GM23338 (cell line): ENCODE results near the gene UBAC2. TPM values are rescaled to one million over a fixed set of nuclear protein-coding genes. Genes with fewer than 3 reads are reported as not detected.

Experiments used
- ATAC-seq: fragments of 200-7000 bp; cut with Tn5 transposase; 3 replicates; pipeline ENCODE4 v1.9.1; 2020
- DNase-seq: peaks from one replicate; pipeline ENCODE4 v3.0.0-alpha.2; 2015; ENCODE audit warnings: low spot score
- H2AFZ ChIP-seq: fragments of 200-600 bp; sonication (generic); 2 replicates; pipeline ENCODE4 v1.8.0; 2016; ENCODE audit warnings: antibody characterized with exemption, mild to moderate bottlenecking, moderate library complexity
- H3F3A ChIP-seq: fragments of 200-600 bp; sonication (generic); replicated peaks from 2 replicates; pipeline ENCODE4 v1.8.0; 2017; ENCODE audit warnings: antibody characterized with exemption, mixed run types, low read depth
- H3K27ac ChIP-seq: fragments of 200-600 bp; sonication (generic); 2 replicates; pipeline ENCODE4 v1.6.1; 2016; ENCODE audit warnings: low read depth
- H3K27me3 ChIP-seq: fragments of 200-600 bp; sonication (generic); 2 replicates; pipeline ENCODE4 v1.8.0; 2016; ENCODE audit warnings: mild to moderate bottlenecking, mixed run types, moderate library complexity; ENCODE audit not compliant: insufficient read depth
- H3K36me3 ChIP-seq: fragments of 200-600 bp; sonication (generic); 2 replicates; pipeline ENCODE4 v1.8.0; 2016; ENCODE audit warnings: mild to moderate bottlenecking; ENCODE audit not compliant: insufficient read depth
- H3K4me1 ChIP-seq: fragments of 200-600 bp; sonication (generic); 2 replicates; pipeline ENCODE4 v1.8.0; 2016; ENCODE audit warnings: mild to moderate bottlenecking, moderate library complexity; ENCODE audit not compliant: insufficient read depth
- H3K4me2 ChIP-seq: fragments of 200-600 bp; sonication (generic); 2 replicates; pipeline ENCODE4 v1.7.1; 2017; ENCODE audit warnings: mixed run types
- H3K4me3 ChIP-seq: fragments of 200-600 bp; sonication (generic); 2 replicates; pipeline ENCODE4 v1.6.1; 2016; ENCODE audit warnings: mixed run types
- H3K79me2 ChIP-seq: fragments of 200-600 bp; sonication (generic); replicated peaks from 2 replicates; pipeline ENCODE4 v1.8.0; 2017; ENCODE audit warnings: mild to moderate bottlenecking; ENCODE audit not compliant: insufficient read depth
- H3K9me2 ChIP-seq: fragments of 200-600 bp; sonication (generic); 2 replicates; pipeline ENCODE4 v1.8.0; 2017; ENCODE audit not compliant: insufficient read depth
- H4K20me1 ChIP-seq: fragments of 200-600 bp; sonication (generic); replicated peaks from 2 replicates; pipeline ENCODE4 v1.8.0; 2017; ENCODE audit warnings: mild to moderate bottlenecking; ENCODE audit not compliant: insufficient read depth
- H3K27ac Mint-ChIP-seq: 2 replicates; pipeline ENCODE4 v1.8.0; 2020; ENCODE audit warnings: inconsistent platforms, mild to moderate bottlenecking, moderate library complexity, mixed read lengths
- H3K27me3 Mint-ChIP-seq: 3 replicates; pipeline ENCODE4 v1.8.0; 2022; ENCODE audit warnings: low read depth, mild to moderate bottlenecking, moderate library complexity, mixed read lengths, inconsistent platforms; ENCODE audit not compliant: insufficient read depth, poor library complexity
- H3K36me3 Mint-ChIP-seq: 3 replicates; pipeline ENCODE4 v1.8.0; 2021; ENCODE audit warnings: low read depth, mild to moderate bottlenecking, inconsistent platforms, moderate library complexity, mixed read lengths
- H3K4me1 Mint-ChIP-seq: 3 replicates; pipeline ENCODE4 v1.8.0; 2020; ENCODE audit warnings: mild to moderate bottlenecking, inconsistent platforms, mixed read lengths
- H3K4me3 Mint-ChIP-seq: 3 replicates; pipeline ENCODE4 v1.8.0; 2021; ENCODE audit warnings: moderate library complexity, mild to moderate bottlenecking, inconsistent platforms, mixed read lengths
- H3K9me3 Mint-ChIP-seq: 3 replicates; pipeline ENCODE4 v1.8.0; 2020; ENCODE audit warnings: moderate library complexity, mild to moderate bottlenecking, inconsistent platforms, mixed read lengths
- CREB1 ChIP-seq: fragments of 250-450 bp; sonication (Bioruptor Pico); IDR thresholded peaks from 2 replicates; pipeline ENCODE4 v1.5.0; 2020; ENCODE audit warnings: low read depth, mild to moderate bottlenecking, moderate library complexity
- EZH2 ChIP-seq: fragments of 200-600 bp; sonication (generic); IDR thresholded peaks from one replicate; pipeline ENCODE4 v1.8.0; 2017; ENCODE audit warnings: antibody characterized with exemption, mild to moderate bottlenecking, low read depth; ENCODE audit not compliant: unreplicated experiment
- EZH2phosphoT487 ChIP-seq: fragments of 200-600 bp; sonication (generic); IDR thresholded peaks from one replicate; pipeline ENCODE4 v1.8.1; 2018; ENCODE audit warnings: antibody characterized with exemption; ENCODE audit not compliant: unreplicated experiment
- JUNB ChIP-seq: IDR thresholded peaks from one replicate; pipeline ENCODE4 v1.6.1; 2016; ENCODE audit warnings: antibody characterized with exemption; ENCODE audit not compliant: unreplicated experiment
- NANOG ChIP-seq: IDR thresholded peaks from 2 replicates; pipeline ENCODE4 v1.6.1; 2016; ENCODE audit warnings: antibody characterized with exemption, borderline replicate concordance
- POLR2AphosphoS5 ChIP-seq: IDR thresholded peaks from 2 replicates; pipeline ENCODE4 v1.6.1; 2016; ENCODE audit warnings: antibody characterized with exemption, low read depth
- STAT1 ChIP-seq: IDR thresholded peaks from one replicate; pipeline ENCODE4 v1.6.1; 2016; ENCODE audit warnings: antibody characterized with exemption; ENCODE audit not compliant: unreplicated experiment
- ZNF114 ChIP-seq: fragments of 250-450 bp; sonication (Bioruptor Pico); IDR thresholded peaks from 2 replicates; pipeline ENCODE4 v1.5.0; 2020; ENCODE audit warnings: mild to moderate bottlenecking, moderate library complexity
- ZNF331 ChIP-seq: fragments of 250-450 bp; sonication (Bioruptor Pico); IDR thresholded peaks from 2 replicates; pipeline ENCODE4 v1.5.0; 2020; ENCODE audit warnings: low read depth, mild to moderate bottlenecking, moderate library complexity
- polyA plus RNA-seq: library from polyadenylated mRNA; unstranded; fragments of >200 nt; fragmentation: Nextera tagmentation; extraction: Ambion mirVana; gene quantifications from 2 replicates; pipeline ENCODE4 v1.2.1, GENCODE V29; 2016
- total RNA-seq: library from RNA; depleted of rRNA; stranded (reverse); fragments of >200 nt; shearing (Covaris generic); gene quantifications from 2 replicates; pipeline ENCODE4 v1.2.3, GENCODE V29; 2014
- TF ChIP-seq, protein P1 (sequence below): IDR thresholded peaks from one replicate; pipeline ENCODE4 v1.6.1; 2018; ENCODE audit warnings: antibody characterized with exemption; ENCODE audit not compliant: unreplicated experiment
- TF ChIP-seq, protein P2 (sequence below): IDR thresholded peaks from 2 replicates; pipeline ENCODE4 v1.6.1; 2016; ENCODE audit warnings: antibody characterized with exemption
- TF ChIP-seq, protein P3 (sequence below): fragments of 250-450 bp; sonication (Bioruptor Pico); IDR thresholded peaks from 2 replicates; pipeline ENCODE4 v1.5.0; 2020; ENCODE audit warnings: mild to moderate bottlenecking, moderate library complexity
- TF ChIP-seq, protein P4 (sequence below), 2 experiments: fragments of 200-600 bp in 1 of 2; sonication (generic) in 1 of 2; conservative IDR thresholded peaks; 2 replicates each; pipeline versions ENCODE4 v1.5.1 to v1.6.1; 2016 to 2017; ENCODE audit warnings: antibody characterized with exemption in 2 of 2, low read depth in 2 of 2, mild to moderate bottlenecking in 2 of 2, moderate library complexity in 1 of 2

UBAC2 gene
- total and polyA plus RNA-seq, 2 experiments from 2014 or later, result 37.9 to 76.9 TPM

DNA sequence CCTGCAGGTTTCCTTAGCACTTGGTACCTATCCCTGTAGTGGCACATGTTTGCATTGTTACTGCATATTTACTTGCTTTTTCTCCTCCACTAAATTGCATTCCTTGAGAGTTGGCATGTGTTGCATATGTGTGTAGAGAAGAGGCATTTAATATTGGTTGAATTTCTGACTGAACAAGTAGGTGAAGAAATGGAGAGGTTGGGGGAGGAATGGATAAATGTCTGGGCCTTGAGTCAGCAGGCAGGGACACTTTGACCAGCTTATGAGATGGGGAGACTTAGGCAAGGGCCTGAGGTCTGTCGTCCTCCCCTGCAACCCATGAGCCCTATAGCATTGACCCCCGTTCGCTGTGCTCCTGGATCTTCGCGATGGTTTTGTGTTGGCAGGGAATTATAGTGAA lies 59.6 kb downstream of the UBAC2 start:
- H3K27me3 Mint-ChIP-seq, result no peaks in the 10 kb centered on the region
- Histone ChIP-seq H3K79me2 (0 out of 2 replicates have a peak, but pooled peaks cover 6% of the 10 kb centered on the region), H3K27ac (no peak overlapping the region), H3K9me2 (no peaks in the 10 kb centered on the region), H3F3A (peaks cover 6% of the 10 kb centered on the region; the same call in 1 of the 2 replicates), H3K4me3 (no peak overlapping the region), H3K27me3 (no peaks in the 10 kb centered on the region), H2AFZ (no peak overlapping the region), H3K4me2 (no peak overlapping the region), H3K4me1 (no peaks in the 10 kb centered on the region), H3K36me3 (no peaks in the 10 kb centered on the region), H4K20me1 (no peaks in the 10 kb centered on the region)
- H3K4me3 Mint-ChIP-seq, result no peak overlapping the region
- H3K9me3 Mint-ChIP-seq, result no peaks in the 10 kb centered on the region
- peaks cover 18% of the 10 kb centered on the region for H3K4me1 Mint-ChIP-seq
- DNase-seq, result no peak
- peaks cover 2% of the 10 kb centered on the region; the same call in 1 of the 3 replicates for H3K36me3 Mint-ChIP-seq
- no peak for TF ChIP-seq EZH2phosphoT487
- TF ChIP-seq, protein P1, sequence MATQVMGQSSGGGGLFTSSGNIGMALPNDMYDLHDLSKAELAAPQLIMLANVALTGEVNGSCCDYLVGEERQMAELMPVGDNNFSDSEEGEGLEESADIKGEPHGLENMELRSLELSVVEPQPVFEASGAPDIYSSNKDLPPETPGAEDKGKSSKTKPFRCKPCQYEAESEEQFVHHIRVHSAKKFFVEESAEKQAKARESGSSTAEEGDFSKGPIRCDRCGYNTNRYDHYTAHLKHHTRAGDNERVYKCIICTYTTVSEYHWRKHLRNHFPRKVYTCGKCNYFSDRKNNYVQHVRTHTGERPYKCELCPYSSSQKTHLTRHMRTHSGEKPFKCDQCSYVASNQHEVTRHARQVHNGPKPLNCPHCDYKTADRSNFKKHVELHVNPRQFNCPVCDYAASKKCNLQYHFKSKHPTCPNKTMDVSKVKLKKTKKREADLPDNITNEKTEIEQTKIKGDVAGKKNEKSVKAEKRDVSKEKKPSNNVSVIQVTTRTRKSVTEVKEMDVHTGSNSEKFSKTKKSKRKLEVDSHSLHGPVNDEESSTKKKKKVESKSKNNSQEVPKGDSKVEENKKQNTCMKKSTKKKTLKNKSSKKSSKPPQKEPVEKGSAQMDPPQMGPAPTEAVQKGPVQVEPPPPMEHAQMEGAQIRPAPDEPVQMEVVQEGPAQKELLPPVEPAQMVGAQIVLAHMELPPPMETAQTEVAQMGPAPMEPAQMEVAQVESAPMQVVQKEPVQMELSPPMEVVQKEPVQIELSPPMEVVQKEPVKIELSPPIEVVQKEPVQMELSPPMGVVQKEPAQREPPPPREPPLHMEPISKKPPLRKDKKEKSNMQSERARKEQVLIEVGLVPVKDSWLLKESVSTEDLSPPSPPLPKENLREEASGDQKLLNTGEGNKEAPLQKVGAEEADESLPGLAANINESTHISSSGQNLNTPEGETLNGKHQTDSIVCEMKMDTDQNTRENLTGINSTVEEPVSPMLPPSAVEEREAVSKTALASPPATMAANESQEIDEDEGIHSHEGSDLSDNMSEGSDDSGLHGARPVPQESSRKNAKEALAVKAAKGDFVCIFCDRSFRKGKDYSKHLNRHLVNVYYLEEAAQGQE, result no peak
- TF ChIP-seq ZNF331 (CRISPR knock-in tag), result no peak
- no peak for TF ChIP-seq EZH2
- no peak for TF ChIP-seq STAT1
- TF ChIP-seq CREB1, result no peak
- no peak for TF ChIP-seq JUNB
- TF ChIP-seq, protein P2, sequence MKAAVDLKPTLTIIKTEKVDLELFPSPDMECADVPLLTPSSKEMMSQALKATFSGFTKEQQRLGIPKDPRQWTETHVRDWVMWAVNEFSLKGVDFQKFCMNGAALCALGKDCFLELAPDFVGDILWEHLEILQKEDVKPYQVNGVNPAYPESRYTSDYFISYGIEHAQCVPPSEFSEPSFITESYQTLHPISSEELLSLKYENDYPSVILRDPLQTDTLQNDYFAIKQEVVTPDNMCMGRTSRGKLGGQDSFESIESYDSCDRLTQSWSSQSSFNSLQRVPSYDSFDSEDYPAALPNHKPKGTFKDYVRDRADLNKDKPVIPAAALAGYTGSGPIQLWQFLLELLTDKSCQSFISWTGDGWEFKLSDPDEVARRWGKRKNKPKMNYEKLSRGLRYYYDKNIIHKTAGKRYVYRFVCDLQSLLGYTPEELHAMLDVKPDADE, result no peak
- no peak for TF ChIP-seq NANOG
- no peak for TF ChIP-seq ZNF114 (CRISPR knock-in tag)
- no peak for TF ChIP-seq POLR2AphosphoS5
- TF ChIP-seq, protein P3, sequence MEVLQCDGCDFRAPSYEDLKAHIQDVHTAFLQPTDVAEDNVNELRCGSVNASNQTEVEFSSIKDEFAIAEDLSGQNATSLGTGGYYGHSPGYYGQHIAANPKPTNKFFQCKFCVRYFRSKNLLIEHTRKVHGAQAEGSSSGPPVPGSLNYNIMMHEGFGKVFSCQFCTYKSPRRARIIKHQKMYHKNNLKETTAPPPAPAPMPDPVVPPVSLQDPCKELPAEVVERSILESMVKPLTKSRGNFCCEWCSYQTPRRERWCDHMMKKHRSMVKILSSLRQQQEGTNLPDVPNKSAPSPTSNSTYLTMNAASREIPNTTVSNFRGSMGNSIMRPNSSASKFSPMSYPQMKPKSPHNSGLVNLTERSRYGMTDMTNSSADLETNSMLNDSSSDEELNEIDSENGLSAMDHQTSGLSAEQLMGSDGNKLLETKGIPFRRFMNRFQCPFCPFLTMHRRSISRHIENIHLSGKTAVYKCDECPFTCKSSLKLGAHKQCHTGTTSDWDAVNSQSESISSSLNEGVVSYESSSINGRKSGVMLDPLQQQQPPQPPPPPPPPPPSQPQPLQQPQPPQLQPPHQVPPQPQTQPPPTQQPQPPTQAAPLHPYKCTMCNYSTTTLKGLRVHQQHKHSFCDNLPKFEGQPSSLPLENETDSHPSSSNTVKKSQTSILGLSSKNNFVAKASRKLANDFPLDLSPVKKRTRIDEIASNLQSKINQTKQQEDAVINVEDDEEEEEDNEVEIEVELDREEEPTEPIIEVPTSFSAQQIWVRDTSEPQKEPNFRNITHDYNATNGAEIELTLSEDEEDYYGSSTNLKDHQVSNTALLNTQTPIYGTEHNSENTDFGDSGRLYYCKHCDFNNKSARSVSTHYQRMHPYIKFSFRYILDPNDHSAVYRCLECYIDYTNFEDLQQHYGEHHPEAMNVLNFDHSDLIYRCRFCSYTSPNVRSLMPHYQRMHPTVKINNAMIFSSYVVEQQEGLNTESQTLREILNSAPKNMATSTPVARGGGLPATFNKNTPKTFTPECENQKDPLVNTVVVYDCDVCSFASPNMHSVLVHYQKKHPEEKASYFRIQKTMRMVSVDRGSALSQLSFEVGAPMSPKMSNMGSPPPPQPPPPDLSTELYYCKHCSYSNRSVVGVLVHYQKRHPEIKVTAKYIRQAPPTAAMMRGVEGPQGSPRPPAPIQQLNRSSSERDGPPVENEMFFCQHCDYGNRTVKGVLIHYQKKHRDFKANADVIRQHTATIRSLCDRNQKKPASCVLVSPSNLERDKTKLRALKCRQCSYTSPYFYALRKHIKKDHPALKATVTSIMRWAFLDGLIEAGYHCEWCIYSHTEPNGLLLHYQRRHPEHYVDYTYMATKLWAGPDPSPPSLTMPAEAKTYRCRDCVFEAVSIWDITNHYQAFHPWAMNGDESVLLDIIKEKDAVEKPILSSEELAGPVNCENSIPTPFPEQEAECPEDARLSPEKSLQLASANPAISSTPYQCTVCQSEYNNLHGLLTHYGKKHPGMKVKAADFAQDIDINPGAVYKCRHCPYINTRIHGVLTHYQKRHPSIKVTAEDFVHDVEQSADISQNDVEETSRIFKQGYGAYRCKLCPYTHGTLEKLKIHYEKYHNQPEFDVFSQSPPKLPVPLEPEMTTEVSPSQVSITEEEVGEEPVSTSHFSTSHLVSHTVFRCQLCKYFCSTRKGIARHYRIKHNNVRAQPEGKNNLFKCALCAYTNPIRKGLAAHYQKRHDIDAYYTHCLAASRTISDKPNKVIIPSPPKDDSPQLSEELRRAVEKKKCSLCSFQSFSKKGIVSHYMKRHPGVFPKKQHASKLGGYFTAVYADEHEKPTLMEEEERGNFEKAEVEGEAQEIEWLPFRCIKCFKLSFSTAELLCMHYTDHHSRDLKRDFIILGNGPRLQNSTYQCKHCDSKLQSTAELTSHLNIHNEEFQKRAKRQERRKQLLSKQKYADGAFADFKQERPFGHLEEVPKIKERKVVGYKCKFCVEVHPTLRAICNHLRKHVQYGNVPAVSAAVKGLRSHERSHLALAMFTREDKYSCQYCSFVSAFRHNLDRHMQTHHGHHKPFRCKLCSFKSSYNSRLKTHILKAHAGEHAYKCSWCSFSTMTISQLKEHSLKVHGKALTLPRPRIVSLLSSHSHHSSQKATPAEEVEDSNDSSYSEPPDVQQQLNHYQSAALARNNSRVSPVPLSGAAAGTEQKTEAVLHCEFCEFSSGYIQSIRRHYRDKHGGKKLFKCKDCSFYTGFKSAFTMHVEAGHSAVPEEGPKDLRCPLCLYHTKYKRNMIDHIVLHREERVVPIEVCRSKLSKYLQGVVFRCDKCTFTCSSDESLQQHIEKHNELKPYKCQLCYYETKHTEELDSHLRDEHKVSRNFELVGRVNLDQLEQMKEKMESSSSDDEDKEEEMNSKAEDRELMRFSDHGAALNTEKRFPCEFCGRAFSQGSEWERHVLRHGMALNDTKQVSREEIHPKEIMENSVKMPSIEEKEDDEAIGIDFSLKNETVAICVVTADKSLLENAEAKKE, result no peak
- TF ChIP-seq, protein P4, sequence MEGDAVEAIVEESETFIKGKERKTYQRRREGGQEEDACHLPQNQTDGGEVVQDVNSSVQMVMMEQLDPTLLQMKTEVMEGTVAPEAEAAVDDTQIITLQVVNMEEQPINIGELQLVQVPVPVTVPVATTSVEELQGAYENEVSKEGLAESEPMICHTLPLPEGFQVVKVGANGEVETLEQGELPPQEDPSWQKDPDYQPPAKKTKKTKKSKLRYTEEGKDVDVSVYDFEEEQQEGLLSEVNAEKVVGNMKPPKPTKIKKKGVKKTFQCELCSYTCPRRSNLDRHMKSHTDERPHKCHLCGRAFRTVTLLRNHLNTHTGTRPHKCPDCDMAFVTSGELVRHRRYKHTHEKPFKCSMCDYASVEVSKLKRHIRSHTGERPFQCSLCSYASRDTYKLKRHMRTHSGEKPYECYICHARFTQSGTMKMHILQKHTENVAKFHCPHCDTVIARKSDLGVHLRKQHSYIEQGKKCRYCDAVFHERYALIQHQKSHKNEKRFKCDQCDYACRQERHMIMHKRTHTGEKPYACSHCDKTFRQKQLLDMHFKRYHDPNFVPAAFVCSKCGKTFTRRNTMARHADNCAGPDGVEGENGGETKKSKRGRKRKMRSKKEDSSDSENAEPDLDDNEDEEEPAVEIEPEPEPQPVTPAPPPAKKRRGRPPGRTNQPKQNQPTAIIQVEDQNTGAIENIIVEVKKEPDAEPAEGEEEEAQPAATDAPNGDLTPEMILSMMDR (conservative IDR thresholded peaks at IDR 0.05; ENCODE audit: low read depth in 2 of 2), result no peak
- ATAC-seq, result no peak
- H3K27ac Mint-ChIP-seq, result peak overlapping the region; percentile 6
